B cell (primary cell): Measurements from ENCODE around the gene GSTM3.

ENCODE experiments used
- EZH2 ChIP-seq: IDR thresholded peaks from 2 replicates; pipeline ENCODE4 v1.6.1; 2012; ENCODE audit warnings: borderline replicate concordance, low read depth, mild to moderate bottlenecking, moderate library complexity, low read length; ENCODE audit not compliant: insufficient read depth, poor library complexity, severe bottlenecking
- TF ChIP-seq, protein P1 (sequence below): fragments of 200-600 bp; IDR thresholded peaks from one replicate; pipeline ENCODE4 v1.8.0; 2022; ENCODE audit warnings: antibody characterized with exemption, mild to moderate bottlenecking

- TF ChIP-seq, protein P1, sequence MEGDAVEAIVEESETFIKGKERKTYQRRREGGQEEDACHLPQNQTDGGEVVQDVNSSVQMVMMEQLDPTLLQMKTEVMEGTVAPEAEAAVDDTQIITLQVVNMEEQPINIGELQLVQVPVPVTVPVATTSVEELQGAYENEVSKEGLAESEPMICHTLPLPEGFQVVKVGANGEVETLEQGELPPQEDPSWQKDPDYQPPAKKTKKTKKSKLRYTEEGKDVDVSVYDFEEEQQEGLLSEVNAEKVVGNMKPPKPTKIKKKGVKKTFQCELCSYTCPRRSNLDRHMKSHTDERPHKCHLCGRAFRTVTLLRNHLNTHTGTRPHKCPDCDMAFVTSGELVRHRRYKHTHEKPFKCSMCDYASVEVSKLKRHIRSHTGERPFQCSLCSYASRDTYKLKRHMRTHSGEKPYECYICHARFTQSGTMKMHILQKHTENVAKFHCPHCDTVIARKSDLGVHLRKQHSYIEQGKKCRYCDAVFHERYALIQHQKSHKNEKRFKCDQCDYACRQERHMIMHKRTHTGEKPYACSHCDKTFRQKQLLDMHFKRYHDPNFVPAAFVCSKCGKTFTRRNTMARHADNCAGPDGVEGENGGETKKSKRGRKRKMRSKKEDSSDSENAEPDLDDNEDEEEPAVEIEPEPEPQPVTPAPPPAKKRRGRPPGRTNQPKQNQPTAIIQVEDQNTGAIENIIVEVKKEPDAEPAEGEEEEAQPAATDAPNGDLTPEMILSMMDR = no peak
- no peak for TF ChIP-seq EZH2
These were observed 21.5 kb downstream of the GSTM3 start for GRCh38 chr1:109719337-109719837.
